OCI-LY7 (cell line): ENCODE results near the gene HIVEP3. TPM values are rescaled to one million over a fixed set of nuclear protein-coding genes. Genes with fewer than 3 reads are reported as not detected.

Experiments
- BruUV-seq: library from RNA; stranded (reverse); fragments of 400-500 nt; replicated peaks from 2 replicates; lab custom pipeline; 2021; lab: Mats Ljungman, UMichigan
- CTCF ChIA-PET: fragments of 300-600 bp; sonication (Branson Sonifier 250); formaldehyde crosslinking; loops from one replicate; lab custom pipeline; 2022; ENCODE audit warnings: antibody characterized with exemption; ENCODE audit not compliant: unreplicated experiment; lab: Charles Lee
- POLR2A ChIA-PET: fragments of 300-600 bp; sonication (Branson Sonifier 250); formaldehyde crosslinking; loops from one replicate; lab custom pipeline; 2022; ENCODE audit warnings: antibody characterized with exemption; lab: Charles Lee
- DNase-seq: peaks from one replicate; pipeline ENCODE4 v3.0.0-alpha.2; 2015; ENCODE audit warnings: low spot score
- H2AFZ ChIP-seq: fragments of 200-600 bp; sonication (generic), shearing (Covaris generic); 2 replicates; pipeline ENCODE4 v1.6.1; 2014; ENCODE audit warnings: mild to moderate bottlenecking, antibody characterized with exemption, low read length, moderate library complexity
- H3K27ac ChIP-seq: fragments of 200-600 bp; sonication (generic); 2 replicates; pipeline ENCODE4 v1.5.1; 2014; ENCODE audit warnings: mixed run types, low read depth, mild to moderate bottlenecking, moderate library complexity, low read length, inconsistent platforms; ENCODE audit not compliant: poor library complexity, severe bottlenecking
- H3K36me3 ChIP-seq: fragments of 200-600 bp; sonication (generic); 2 replicates; pipeline ENCODE4 v1.6.1; 2014; ENCODE audit warnings: mild to moderate bottlenecking, antibody characterized with exemption, low read length, moderate library complexity, mixed read lengths; ENCODE audit not compliant: insufficient read depth
- H3K4me1 ChIP-seq: fragments of 200-600 bp; sonication (generic); 2 replicates; pipeline ENCODE4 v1.5.1; 2014; ENCODE audit warnings: mild to moderate bottlenecking, low read length; ENCODE audit not compliant: insufficient read depth, poor library complexity, severe bottlenecking
- H3K4me2 ChIP-seq: fragments of 200-600 bp; sonication (generic); 2 replicates; pipeline ENCODE4 v1.6.1; 2014; ENCODE audit warnings: mild to moderate bottlenecking, low read length
- H3K4me3 ChIP-seq: fragments of 200-600 bp; sonication (generic); 2 replicates; pipeline ENCODE4 v1.5.1; 2014; ENCODE audit warnings: mild to moderate bottlenecking, low read depth, low read length; ENCODE audit not compliant: poor library complexity, severe bottlenecking
- H3K79me2 ChIP-seq: fragments of 200-600 bp; sonication (generic); 2 replicates; pipeline ENCODE4 v1.6.1; 2016; ENCODE audit warnings: low read depth, mild to moderate bottlenecking, low read length, moderate library complexity, mixed read lengths; ENCODE audit not compliant: insufficient read depth
- H3K9me2 ChIP-seq: fragments of 200-600 bp; sonication (generic); 2 replicates; pipeline ENCODE4 v1.6.1; 2016; ENCODE audit warnings: mild to moderate bottlenecking, low read length, mixed read lengths; ENCODE audit not compliant: insufficient read depth
- H3K9me3 ChIP-seq: fragments of 200-600 bp; sonication (generic); 2 replicates; pipeline ENCODE4 v1.6.1; 2014; ENCODE audit warnings: mild to moderate bottlenecking, mixed run types, low read length, mixed read lengths
- H4K20me1 ChIP-seq: fragments of 200-600 bp; sonication (generic); 2 replicates; pipeline ENCODE4 v1.6.1; 2014; ENCODE audit warnings: mild to moderate bottlenecking, antibody characterized with exemption, low read length, moderate library complexity, mixed read lengths; ENCODE audit not compliant: insufficient read depth
- EZH2phosphoT487 ChIP-seq: fragments of 200-600 bp; sonication (generic); IDR thresholded peaks from 2 replicates; pipeline ENCODE4 v1.6.1; 2018; ENCODE audit warnings: low read depth, borderline replicate concordance, mild to moderate bottlenecking, mixed run types, antibody characterized with exemption, low read length, moderate library complexity, mixed read lengths
- intact Hi-C: fragments of 100-400 bp; cut with micrococcal nuclease; formaldehyde crosslinking; loops from one replicate; pipeline ENCODE4 v1.10.0; 2022; ENCODE audit not compliant: unreplicated experiment
- total RNA-seq, 2 experiments: library from RNA; depleted of rRNA in 1 of 2; stranded (reverse); fragments of >200 nt in 1 of 2; shearing (Covaris generic) in 1 of 2; gene quantifications; 2 replicates each; pipeline ENCODE4 v1.2.3, GENCODE V29; 2014 to 2022
- TF ChIP-seq, protein P1 (sequence below): fragments of 200-600 bp; sonication (generic); conservative IDR thresholded peaks from 2 replicates; pipeline ENCODE4 v1.5.1; 2014; ENCODE audit warnings: mild to moderate bottlenecking, antibody characterized with exemption, low read length, moderate library complexity, mixed read lengths

The HIVEP3 gene
- total RNA-seq, 2 experiments from 2014 or later = 0.53 to 0.60 TPM

- Histone ChIP-seq H3K4me3 (no peak overlapping the region), H4K20me1 (no peaks in the 10 kb centered on the region), H3K27ac (no peak overlapping the region), H2AFZ (no peak overlapping the region), H3K9me3 (no peaks in the 10 kb centered on the region), H3K9me2 (no peaks in the 10 kb centered on the region), H3K79me2 (no peaks in the 10 kb centered on the region), H3K4me1 (peaks cover 59% of the 10 kb centered on the region), H3K36me3 (no peaks in the 10 kb centered on the region), H3K4me2 (no peak overlapping the region)
- no TSS peak for BruUV-seq
- ChIA-PET CTCF (no interaction called here), POLR2A (interaction anchor here (0.7 kb wide), 1 partner anchor 528 kb away, joined by 3 read pairs; no protein-coding TSS in a partner anchor)
- DNase-seq = no peak
- no peak for TF ChIP-seq EZH2phosphoT487
- TF ChIP-seq, protein P1, sequence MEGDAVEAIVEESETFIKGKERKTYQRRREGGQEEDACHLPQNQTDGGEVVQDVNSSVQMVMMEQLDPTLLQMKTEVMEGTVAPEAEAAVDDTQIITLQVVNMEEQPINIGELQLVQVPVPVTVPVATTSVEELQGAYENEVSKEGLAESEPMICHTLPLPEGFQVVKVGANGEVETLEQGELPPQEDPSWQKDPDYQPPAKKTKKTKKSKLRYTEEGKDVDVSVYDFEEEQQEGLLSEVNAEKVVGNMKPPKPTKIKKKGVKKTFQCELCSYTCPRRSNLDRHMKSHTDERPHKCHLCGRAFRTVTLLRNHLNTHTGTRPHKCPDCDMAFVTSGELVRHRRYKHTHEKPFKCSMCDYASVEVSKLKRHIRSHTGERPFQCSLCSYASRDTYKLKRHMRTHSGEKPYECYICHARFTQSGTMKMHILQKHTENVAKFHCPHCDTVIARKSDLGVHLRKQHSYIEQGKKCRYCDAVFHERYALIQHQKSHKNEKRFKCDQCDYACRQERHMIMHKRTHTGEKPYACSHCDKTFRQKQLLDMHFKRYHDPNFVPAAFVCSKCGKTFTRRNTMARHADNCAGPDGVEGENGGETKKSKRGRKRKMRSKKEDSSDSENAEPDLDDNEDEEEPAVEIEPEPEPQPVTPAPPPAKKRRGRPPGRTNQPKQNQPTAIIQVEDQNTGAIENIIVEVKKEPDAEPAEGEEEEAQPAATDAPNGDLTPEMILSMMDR = no peak
- intact Hi-C loops = no loop called here
Measured at GRCh38 chr1:41671116-41671755, 247.5 kb downstream of the HIVEP3 start.

DNA sequence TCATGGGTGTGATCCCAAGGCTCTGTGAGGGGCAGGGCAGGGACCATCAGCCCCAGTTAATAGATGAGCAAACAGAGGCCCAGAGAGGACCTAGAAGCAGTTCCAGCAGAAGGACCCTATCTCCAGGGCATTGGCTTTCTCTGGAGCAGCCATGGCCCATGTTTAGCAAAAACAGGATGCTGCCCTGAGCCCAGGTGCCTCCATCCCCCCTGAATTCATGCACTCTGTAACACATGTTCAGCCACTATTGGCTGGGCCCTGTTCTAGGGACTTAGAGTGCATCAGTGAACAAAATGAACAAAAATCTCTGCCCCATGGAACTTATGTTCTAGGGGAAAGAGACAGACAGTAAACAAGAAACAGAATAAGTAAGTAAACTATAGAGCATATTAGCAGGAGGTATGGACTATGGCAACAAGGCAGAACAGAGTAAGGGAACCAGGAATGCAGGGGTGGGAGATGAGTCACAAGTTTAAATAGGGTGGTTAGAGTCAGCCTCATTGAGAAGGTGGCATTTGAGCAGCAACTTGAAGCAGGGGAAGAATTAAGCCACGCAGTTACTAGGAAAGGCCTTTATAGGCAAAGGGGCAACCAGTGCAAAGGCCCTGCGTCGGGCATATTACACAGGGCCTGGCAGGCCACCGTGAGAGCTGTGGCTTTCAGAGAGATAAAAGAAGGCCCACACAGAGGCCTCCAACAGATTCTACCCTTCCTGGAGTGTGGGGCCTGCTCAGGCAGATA lies 248.3 kb downstream of the HIVEP3 start:
- H3K79me2 ChIP-seq = no peaks in the 10 kb centered on the region
- no TSS peak for BruUV-seq
- H3K9me3 ChIP-seq = no peaks in the 10 kb centered on the region
- no peaks in the 10 kb centered on the region for H4K20me1 ChIP-seq
- peak; percentile 27 for DNase-seq
- ChIA-PET CTCF (no interaction called here), POLR2A (interaction anchor here (0.7 kb wide), 1 partner anchor 527 kb away, joined by 3 read pairs; no protein-coding TSS in a partner anchor)
- no peaks in the 10 kb centered on the region for H3K36me3 ChIP-seq
- no peak overlapping the region for H3K4me3 ChIP-seq
- peaks cover 59% of the 10 kb centered on the region for H3K4me1 ChIP-seq
- intact Hi-C loops = no loop called here
- no peak overlapping the region for H3K27ac ChIP-seq
- H2AFZ ChIP-seq = no peak overlapping the region
- no peaks in the 10 kb centered on the region for H3K9me2 ChIP-seq
- H3K4me2 ChIP-seq = no peak overlapping the region
- TF ChIP-seq, protein P1 = no peak
- TF ChIP-seq EZH2phosphoT487 = no peak

DNA sequence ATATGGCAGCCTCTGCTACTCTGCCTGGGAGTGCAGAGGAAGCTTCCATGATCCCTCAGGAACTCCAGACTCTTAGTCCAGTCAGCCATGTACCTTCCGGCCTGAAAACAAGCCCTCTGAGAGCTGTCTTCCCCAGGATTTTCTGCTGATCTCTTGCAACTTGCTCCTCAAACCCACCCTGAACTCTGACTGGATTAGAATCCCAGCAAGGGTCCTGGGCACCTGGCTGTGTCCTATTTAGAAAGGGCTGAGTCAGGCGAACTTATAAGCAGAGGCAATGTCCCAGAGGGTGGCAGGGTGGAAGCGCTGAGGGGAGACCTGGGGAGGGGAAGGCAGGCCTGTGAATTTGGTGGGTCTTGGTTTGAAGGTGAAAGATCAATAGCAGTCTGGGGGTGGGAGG lies 249.8 kb downstream of the HIVEP3 start:
- intact Hi-C loops = no loop called here
- Histone ChIP-seq H3K4me3 (no peak overlapping the region), H3K4me2 (no peak overlapping the region), H3K4me1 (peaks cover 52% of the 10 kb centered on the region), H3K9me2 (no peaks in the 10 kb centered on the region), H4K20me1 (no peaks in the 10 kb centered on the region), H3K36me3 (no peaks in the 10 kb centered on the region), H2AFZ (no peak overlapping the region), H3K27ac (no peak overlapping the region), H3K79me2 (no peaks in the 10 kb centered on the region), H3K9me3 (no peaks in the 10 kb centered on the region)
- BruUV-seq = no TSS peak
- CTCF ChIA-PET = no interaction called here
- TF ChIP-seq, protein P1 = no peak
- TF ChIP-seq EZH2phosphoT487 = no peak
- no peak for DNase-seq
- POLR2A ChIA-PET = no interaction called here
